OCI-LY7 (cell line): ENCODE measurements around the gene IRX4. TPM values are rescaled to one million over a fixed set of nuclear protein-coding genes. Genes with fewer than 3 reads are reported as not detected.

Experiments
- BruUV-seq: library from RNA; stranded (reverse); fragments of 400-500 nt; replicated peaks from 2 replicates; lab custom pipeline; 2021; lab: Mats Ljungman, UMichigan
- CTCF ChIA-PET: fragments of 300-600 bp; sonication (Branson Sonifier 250); formaldehyde crosslinking; loops from one replicate; lab custom pipeline; 2022; ENCODE audit warnings: antibody characterized with exemption; ENCODE audit not compliant: unreplicated experiment; lab: Charles Lee
- POLR2A ChIA-PET: fragments of 300-600 bp; sonication (Branson Sonifier 250); formaldehyde crosslinking; loops from one replicate; lab custom pipeline; 2022; ENCODE audit warnings: antibody characterized with exemption; lab: Charles Lee
- DNase-seq: peaks from one replicate; pipeline ENCODE4 v3.0.0-alpha.2; 2015; ENCODE audit warnings: low spot score
- H2AFZ ChIP-seq: fragments of 200-600 bp; sonication (generic), shearing (Covaris generic); 2 replicates; pipeline ENCODE4 v1.6.1; 2014; ENCODE audit warnings: mild to moderate bottlenecking, antibody characterized with exemption, low read length, moderate library complexity
- H3K27ac ChIP-seq: fragments of 200-600 bp; sonication (generic); 2 replicates; pipeline ENCODE4 v1.5.1; 2014; ENCODE audit warnings: mixed run types, low read depth, mild to moderate bottlenecking, moderate library complexity, low read length, inconsistent platforms; ENCODE audit not compliant: poor library complexity, severe bottlenecking
- H3K36me3 ChIP-seq: fragments of 200-600 bp; sonication (generic); 2 replicates; pipeline ENCODE4 v1.6.1; 2014; ENCODE audit warnings: mild to moderate bottlenecking, antibody characterized with exemption, low read length, moderate library complexity, mixed read lengths; ENCODE audit not compliant: insufficient read depth
- H3K4me1 ChIP-seq: fragments of 200-600 bp; sonication (generic); 2 replicates; pipeline ENCODE4 v1.5.1; 2014; ENCODE audit warnings: mild to moderate bottlenecking, low read length; ENCODE audit not compliant: insufficient read depth, poor library complexity, severe bottlenecking
- H3K4me2 ChIP-seq: fragments of 200-600 bp; sonication (generic); 2 replicates; pipeline ENCODE4 v1.6.1; 2014; ENCODE audit warnings: mild to moderate bottlenecking, low read length
- H3K4me3 ChIP-seq: fragments of 200-600 bp; sonication (generic); 2 replicates; pipeline ENCODE4 v1.5.1; 2014; ENCODE audit warnings: mild to moderate bottlenecking, low read depth, low read length; ENCODE audit not compliant: poor library complexity, severe bottlenecking
- H3K79me2 ChIP-seq: fragments of 200-600 bp; sonication (generic); 2 replicates; pipeline ENCODE4 v1.6.1; 2016; ENCODE audit warnings: low read depth, mild to moderate bottlenecking, low read length, moderate library complexity, mixed read lengths; ENCODE audit not compliant: insufficient read depth
- H3K9me2 ChIP-seq: fragments of 200-600 bp; sonication (generic); 2 replicates; pipeline ENCODE4 v1.6.1; 2016; ENCODE audit warnings: mild to moderate bottlenecking, low read length, mixed read lengths; ENCODE audit not compliant: insufficient read depth
- H3K9me3 ChIP-seq: fragments of 200-600 bp; sonication (generic); 2 replicates; pipeline ENCODE4 v1.6.1; 2014; ENCODE audit warnings: mild to moderate bottlenecking, mixed run types, low read length, mixed read lengths
- H4K20me1 ChIP-seq: fragments of 200-600 bp; sonication (generic); 2 replicates; pipeline ENCODE4 v1.6.1; 2014; ENCODE audit warnings: mild to moderate bottlenecking, antibody characterized with exemption, low read length, moderate library complexity, mixed read lengths; ENCODE audit not compliant: insufficient read depth
- CTCF ChIP-seq: fragments of 200-600 bp; sonication (generic); conservative IDR thresholded peaks from 2 replicates; pipeline ENCODE4 v1.5.1; 2014; ENCODE audit warnings: mild to moderate bottlenecking, antibody characterized with exemption, low read length, moderate library complexity, mixed read lengths
- EZH2phosphoT487 ChIP-seq: fragments of 200-600 bp; sonication (generic); IDR thresholded peaks from 2 replicates; pipeline ENCODE4 v1.6.1; 2018; ENCODE audit warnings: low read depth, borderline replicate concordance, mild to moderate bottlenecking, mixed run types, antibody characterized with exemption, low read length, moderate library complexity, mixed read lengths
- intact Hi-C: fragments of 100-400 bp; cut with micrococcal nuclease; formaldehyde crosslinking; loops from one replicate; pipeline ENCODE4 v1.10.0; 2022; ENCODE audit not compliant: unreplicated experiment
- total RNA-seq, 2 experiments: library from RNA; depleted of rRNA in 1 of 2; stranded (reverse); fragments of >200 nt in 1 of 2; shearing (Covaris generic) in 1 of 2; gene quantifications; 2 replicates each; pipeline ENCODE4 v1.2.3, GENCODE V29; 2014 to 2022

IRX4 gene
- total RNA-seq, 2 experiments from 2014 or later, result not detected

- TF ChIP-seq EZH2phosphoT487 (no peak), CTCF (no peak)
- no peaks in the 10 kb centered on the region for H4K20me1 ChIP-seq
- no peaks in the 10 kb centered on the region for H3K4me1 ChIP-seq
- no peaks in the 10 kb centered on the region for H3K9me2 ChIP-seq
- ChIA-PET POLR2A (no interaction called here), CTCF (no interaction called here)
- BruUV-seq, result no TSS peak
- no peak overlapping the region for H3K4me3 ChIP-seq
- intact Hi-C loops, result no loop called here
- H3K4me2 ChIP-seq, result no peak overlapping the region
- H2AFZ ChIP-seq, result no peak overlapping the region
- no peak overlapping the region for H3K27ac ChIP-seq
- H3K79me2 ChIP-seq, result no peaks in the 10 kb centered on the region
- no peaks in the 10 kb centered on the region for H3K36me3 ChIP-seq
- DNase-seq, result no peak
- H3K9me3 ChIP-seq, result no peaks in the 10 kb centered on the region
Observed at GRCh38 chr5:1860949-1861348, 21.8 kb downstream of the IRX4 start.

- H3K4me1 ChIP-seq, result no peaks in the 10 kb centered on the region
- H4K20me1 ChIP-seq, result no peaks in the 10 kb centered on the region
- POLR2A ChIA-PET, result no interaction called here
Observed at GRCh38 chr5:1860021-1860610, 22.6 kb downstream of the IRX4 start.

More at GRCh38 chr5:1860021-1860610, 22.6 kb downstream of the IRX4 start:
- BruUV-seq, result no TSS peak
- no peak overlapping the region for H3K27ac ChIP-seq
- intact Hi-C loops, result no loop called here
- no peak for TF ChIP-seq CTCF
- no peak for TF ChIP-seq EZH2phosphoT487
- no peaks in the 10 kb centered on the region for H3K9me2 ChIP-seq
- no peaks in the 10 kb centered on the region for H3K79me2 ChIP-seq
- H3K36me3 ChIP-seq, result no peaks in the 10 kb centered on the region
- no peak for DNase-seq
- no peak overlapping the region for H2AFZ ChIP-seq
- CTCF ChIA-PET, result no interaction called here
- no peak overlapping the region for H3K4me2 ChIP-seq
- no peak overlapping the region for H3K4me3 ChIP-seq
- no peaks in the 10 kb centered on the region for H3K9me3 ChIP-seq
